PC-9 (cell line): ENCODE results near the gene PTGDS. TPM values are rescaled to one million over a fixed set of nuclear protein-coding genes. Genes with fewer than 3 reads are reported as not detected.

Experiments
- BruUV-seq: library from RNA; stranded (reverse); fragments of 400-500 nt; replicated peaks from 2 replicates; lab custom pipeline; 2021; lab: Mats Ljungman, UMichigan
- CTCF ChIA-PET: fragments of 300-600 bp; sonication (Branson Sonifier 250); formaldehyde crosslinking; loops from one replicate; lab custom pipeline; 2022; ENCODE audit warnings: antibody characterized with exemption; lab: Charles Lee
- POLR2A ChIA-PET: fragments of 300-600 bp; sonication (Branson Sonifier 250); formaldehyde crosslinking; loops from one replicate; lab custom pipeline; 2022; ENCODE audit warnings: antibody characterized with exemption; ENCODE audit not compliant: unreplicated experiment; lab: Charles Lee
- DNase-seq, 2 experiments: peaks; one replicate each; pipeline versions ENCODE4 v3.0.0 to v3.0.0-alpha.2; 2015 to 2022; ENCODE audit warnings: mixed read lengths in 1 of 2
- H2AFZ ChIP-seq: fragments of 200-600 bp; sonication (generic); 2 replicates; pipeline ENCODE4 v1.8.1; 2017; ENCODE audit warnings: antibody characterized with exemption
- H3F3A ChIP-seq: fragments of 200-600 bp; sonication (generic); 2 replicates; pipeline ENCODE4 v1.8.1; 2017; ENCODE audit warnings: antibody characterized with exemption, mild to moderate bottlenecking, low read depth; ENCODE audit not compliant: insufficient read depth
- H3K27ac ChIP-seq: fragments of 200-600 bp; sonication (generic); 2 replicates; pipeline ENCODE4 v1.6.1; 2016; ENCODE audit warnings: mixed run types
- H3K27me3 ChIP-seq: fragments of 200-600 bp; sonication (generic); 2 replicates; pipeline ENCODE4 v1.6.1; 2016; ENCODE audit warnings: low read depth, mixed run types; ENCODE audit not compliant: insufficient read depth
- H3K36me3 ChIP-seq: fragments of 200-600 bp; sonication (generic); 2 replicates; pipeline ENCODE4 v1.6.1; 2016; ENCODE audit warnings: low read depth, mixed run types
- H3K4me1 ChIP-seq: fragments of 200-600 bp; sonication (generic); replicated peaks from 2 replicates; pipeline ENCODE4 v1.6.1; 2016; ENCODE audit warnings: mixed run types; ENCODE audit not compliant: insufficient read depth
- H3K4me2 ChIP-seq: fragments of 200-600 bp; sonication (generic); 2 replicates; pipeline ENCODE4 v1.6.1; 2017; ENCODE audit warnings: mixed run types
- H3K4me3 ChIP-seq: fragments of 200-600 bp; sonication (generic); 2 replicates; pipeline ENCODE4 v1.6.1; 2016; ENCODE audit warnings: mixed run types
- H3K79me2 ChIP-seq: fragments of 200-600 bp; sonication (generic); 2 replicates; pipeline ENCODE4 v1.6.1; 2017; ENCODE audit warnings: low read depth, mixed run types
- H3K9me2 ChIP-seq: fragments of 200-600 bp; sonication (generic); 2 replicates; pipeline ENCODE4 v1.8.1; 2017; ENCODE audit warnings: mild to moderate bottlenecking; ENCODE audit not compliant: insufficient read depth
- H3K9me3 ChIP-seq: fragments of 200-600 bp; sonication (generic); 2 replicates; pipeline ENCODE4 v1.8.1; 2016; ENCODE audit warnings: low read depth; ENCODE audit not compliant: insufficient read depth
- H4K20me1 ChIP-seq: fragments of 200-600 bp; sonication (generic); 2 replicates; pipeline ENCODE4 v1.8.1; 2017; ENCODE audit not compliant: insufficient read depth
- CTCF ChIP-seq: fragments of 200-600 bp; sonication (generic); conservative IDR thresholded peaks from 2 replicates; pipeline ENCODE4 v1.6.1; 2017; ENCODE audit warnings: mixed run types, antibody characterized with exemption, mild to moderate bottlenecking, moderate library complexity
- EZH2 ChIP-seq: fragments of 200-600 bp; sonication (generic); IDR thresholded peaks from 2 replicates; pipeline ENCODE4 v1.8.0; 2017; ENCODE audit warnings: antibody characterized with exemption, low read depth
- intact Hi-C: fragments of 100-400 bp; cut with micrococcal nuclease; formaldehyde crosslinking; loops from one replicate; pipeline ENCODE4 v1.10.0; 2022; ENCODE audit not compliant: unreplicated experiment
- total RNA-seq: library from RNA; stranded (reverse); gene quantifications from 2 replicates; pipeline ENCODE4 v1.2.3, GENCODE V29; 2021

Gene PTGDS
- total RNA-seq, 1 experiment from 2014 or later = 1.7 TPM

- intact Hi-C loops = no loop called here
- Histone ChIP-seq H3K79me2 (peaks cover 18% of the 10 kb centered on the region), H3K4me3 (no peak overlapping the region), H4K20me1 (no peaks in the 10 kb centered on the region; the same call in none of the 2 replicates), H3K27ac (no peak overlapping the region), H3K4me2 (no peak overlapping the region), H3F3A (peaks cover 21% of the 10 kb centered on the region; the same call in 1 of the 2 replicates), H3K9me2 (no peaks in the 10 kb centered on the region), H3K36me3 (peaks cover 7% of the 10 kb centered on the region; the same call in 1 of the 2 replicates), H3K4me1 (peaks cover 26% of the 10 kb centered on the region), H3K9me3 (no peaks in the 10 kb centered on the region), H3K27me3 (no peaks in the 10 kb centered on the region), H2AFZ (no peak overlapping the region)
- POLR2A ChIA-PET = no interaction called here
- no peak for TF ChIP-seq CTCF
- TF ChIP-seq EZH2 = no peak
- BruUV-seq = no TSS peak
- CTCF ChIA-PET = interaction anchor here (0.5 to 2.2 kb wide), 2 partner anchors 82 to 89 kb away, joined by 3 to 46 read pairs; no protein-coding TSS in a partner anchor
- no peak for DNase-seq
Observed at GRCh38 chr9:136946228-136947027, 30.9 kb upstream of the PTGDS start.

GRCh38 chr9:136947028-136947891, 30.0 kb upstream of the PTGDS start:
- H3K79me2 ChIP-seq = peaks cover 18% of the 10 kb centered on the region
- H4K20me1 ChIP-seq = no peaks in the 10 kb centered on the region; the same call in 1 of the 2 replicates
- no peaks in the 10 kb centered on the region for H3K9me2 ChIP-seq
- no peak overlapping the region for H3K4me2 ChIP-seq
- POLR2A ChIA-PET = interaction anchor here (0.5 to 1.2 kb wide), 5 partner anchors 49 to 545 kb away, joined by 3 to 9 read pairs (median 4); partner anchors contain the start of gene CLIC3
- CTCF ChIA-PET = interaction anchor here (0.5 to 2.2 kb wide), 13 partner anchors 31 to 139 kb away, joined by 3 to 46 read pairs (median 5); partner anchors contain the start of genes CLIC3 and MAN1B1
- no peaks in the 10 kb centered on the region for H3K9me3 ChIP-seq
- peaks cover 26% of the 10 kb centered on the region for H3K4me1 ChIP-seq
- DNase-seq = no peak
- TF ChIP-seq CTCF = no peak
- no peak for TF ChIP-seq EZH2
- peaks cover 21% of the 10 kb centered on the region; the same call in 1 of the 2 replicates for H3F3A ChIP-seq
- intact Hi-C loops = no loop called here
- no peaks in the 10 kb centered on the region for H3K27me3 ChIP-seq
- peaks cover 4% of the 10 kb centered on the region; the same call in 1 of the 2 replicates for H3K36me3 ChIP-seq
- no peak overlapping the region for H3K4me3 ChIP-seq
- H2AFZ ChIP-seq = no peak overlapping the region
- H3K27ac ChIP-seq = no peak overlapping the region
- no TSS peak for BruUV-seq
